Mucosa of rectum (tissue), 2 donors: ENCODE data around the gene ING3.

Experiments used
- H3K27ac ChIP-seq, 2 donors: one replicate each; pipeline ENCODE4 v1.7.0; 2013; ENCODE audit warnings: inconsistent platforms in 2 of 2, low read depth in 2 of 2, low read length in 2 of 2
- H3K27me3 ChIP-seq, 2 donors: one replicate each; pipeline ENCODE4 v1.7.0; 2013; ENCODE audit warnings: low read length in 2 of 2; ENCODE audit not compliant: control insufficient read depth in 2 of 2, insufficient read depth in 2 of 2
- H3K36me3 ChIP-seq, 2 donors: one replicate each; pipeline ENCODE4 v1.7.0; 2013; ENCODE audit warnings: low read length in 2 of 2; ENCODE audit not compliant: control insufficient read depth in 2 of 2, insufficient read depth in 2 of 2
- H3K4me1 ChIP-seq, 2 donors: one replicate each; pipeline ENCODE4 v1.7.0; 2013; ENCODE audit warnings: low read length in 2 of 2, mild to moderate bottlenecking in 1 of 2; ENCODE audit not compliant: control insufficient read depth in 2 of 2, insufficient read depth in 2 of 2
- H3K4me3 ChIP-seq, 2 donors: one replicate each; pipeline ENCODE4 v1.7.0; 2013; ENCODE audit warnings: low read length in 2 of 2
- H3K9ac ChIP-seq, 2 donors: one replicate each; pipeline ENCODE4 v1.7.0; 2013; ENCODE audit warnings: low read length in 2 of 2, low read depth in 1 of 2, mild to moderate bottlenecking in 1 of 2
- H3K9me3 ChIP-seq, 2 donors: one replicate each; pipeline ENCODE4 v1.7.0; 2013; ENCODE audit warnings: low read length in 2 of 2; ENCODE audit not compliant: control insufficient read depth in 2 of 2
- donor health status: healthy.
- donor health status: Normal muscosa, but diverticular disease.

The ING3 gene

DNA sequence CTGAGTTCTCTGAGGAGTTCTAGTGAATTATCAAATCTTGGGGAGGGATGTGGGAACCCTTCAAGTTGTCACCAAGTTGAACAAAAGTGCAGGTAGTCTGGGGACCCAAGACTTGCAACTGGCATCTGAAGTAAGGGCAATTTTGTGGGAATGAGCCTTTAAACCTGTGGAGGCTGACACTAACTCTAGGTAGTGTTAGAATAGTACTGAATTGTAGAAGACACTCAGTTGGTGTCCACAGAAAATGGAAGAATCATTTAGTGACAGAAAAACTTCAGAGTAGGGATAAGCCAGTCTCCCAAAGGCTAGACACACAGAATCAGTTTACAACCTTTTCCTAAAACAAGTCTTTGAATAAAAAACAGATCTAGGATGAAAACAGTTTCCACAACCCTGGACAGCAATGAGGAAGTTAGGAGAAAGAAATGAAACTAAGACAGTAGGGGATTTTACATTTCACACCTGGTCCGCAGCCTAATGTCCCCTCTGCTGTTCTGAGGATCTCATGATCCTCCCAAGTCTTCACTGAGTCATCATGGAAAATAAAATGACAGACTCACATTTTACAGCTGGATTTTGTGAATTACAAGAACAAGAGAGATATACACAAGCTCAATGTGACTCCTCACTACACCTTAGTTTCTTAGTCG is 23.0 kb upstream of the ING3 start:
- H3K36me3 ChIP-seq, result no peaks in the 10 kb centered on the region
- peaks cover 0 to 3% of the 10 kb centered on the region in 2 donors for H3K27me3 ChIP-seq
- H3K9me3 ChIP-seq, result no peaks in the 10 kb centered on the region
- H3K4me1 ChIP-seq, result no peaks in the 10 kb centered on the region
- no peak overlapping the region for H3K27ac ChIP-seq
- H3K9ac ChIP-seq, result no peak overlapping the region
- H3K4me3 ChIP-seq, result no peak overlapping the region

DNA sequence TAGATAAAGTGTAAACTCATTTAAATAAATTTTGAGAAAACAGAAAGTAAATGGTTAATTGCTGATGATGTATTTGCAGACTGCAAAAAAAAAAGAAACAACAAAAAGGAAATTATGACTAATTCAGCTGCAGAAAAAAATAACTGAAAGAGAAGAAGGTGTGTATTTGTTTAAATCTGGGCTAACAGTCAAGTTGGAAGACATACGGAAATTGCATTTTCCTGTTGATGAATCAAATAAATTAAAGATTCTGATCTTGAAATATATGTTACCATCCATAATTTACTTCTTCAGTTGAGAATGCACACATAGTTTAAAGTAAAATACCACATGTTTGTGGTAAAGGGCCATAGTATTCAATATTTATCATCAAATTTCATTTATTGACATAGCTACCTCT is 19.3 kb upstream of the ING3 start:
- Histone ChIP-seq H3K4me3 (no peak overlapping the region), H3K36me3 (no peaks in the 10 kb centered on the region), H3K9me3 (no peaks in the 10 kb centered on the region), H3K27me3 (no peaks in the 10 kb centered on the region), H3K4me1 (no peaks in the 10 kb centered on the region), H3K9ac (no peak overlapping the region), H3K27ac (no peak overlapping the region)

DNA sequence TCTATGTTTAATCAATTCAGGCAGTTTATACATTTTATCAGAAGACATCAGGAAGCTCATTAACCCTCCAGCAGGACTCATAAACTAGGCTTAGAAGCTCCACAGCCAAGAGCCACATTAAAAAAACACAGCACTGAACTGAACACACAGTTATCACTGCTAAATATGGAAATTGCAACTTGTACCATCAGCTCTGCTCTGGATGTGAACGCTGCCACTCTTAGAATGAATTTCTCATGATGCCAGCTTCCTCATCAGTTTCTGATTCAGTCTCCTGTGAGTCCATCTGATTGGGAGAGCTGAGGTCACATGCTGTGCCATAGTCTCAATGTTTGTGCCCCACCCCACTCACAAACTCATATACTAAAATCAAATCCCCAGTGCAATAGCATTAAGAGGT is 17.1 kb upstream of the ING3 start:
- Histone ChIP-seq H3K4me1 (no peaks in the 10 kb centered on the region), H3K4me3 (no peak overlapping the region), H3K9me3 (no peaks in the 10 kb centered on the region), H3K36me3 (no peaks in the 10 kb centered on the region), H3K27ac (no peak overlapping the region), H3K27me3 (no peaks in the 10 kb centered on the region), H3K9ac (no peak overlapping the region)

DNA sequence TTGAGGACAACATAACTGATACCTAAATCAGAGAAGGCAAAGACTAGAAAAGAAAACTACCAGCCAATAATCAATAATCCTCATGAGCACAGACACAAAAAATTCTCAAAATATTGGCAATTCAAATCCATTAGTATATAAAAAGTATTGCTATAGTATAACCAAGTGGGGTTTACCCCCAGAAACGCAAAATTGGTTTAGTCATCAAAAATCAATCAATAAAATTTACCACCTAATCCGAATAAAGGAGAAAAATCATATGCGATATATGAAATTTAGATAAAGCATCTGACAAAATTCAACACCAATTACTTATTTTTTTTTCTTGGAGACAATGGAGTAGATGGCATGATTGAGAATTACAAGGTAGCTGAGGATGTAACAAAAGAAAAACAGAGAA is 11.2 kb upstream of the ING3 start:
- H3K4me3 ChIP-seq, result no peak overlapping the region
- no peaks in the 10 kb centered on the region for H3K4me1 ChIP-seq
- no peak overlapping the region for H3K27ac ChIP-seq
- no peaks in the 10 kb centered on the region for H3K9me3 ChIP-seq
- H3K36me3 ChIP-seq, result no peaks in the 10 kb centered on the region
- H3K9ac ChIP-seq, result no peak overlapping the region
- no peaks in the 10 kb centered on the region for H3K27me3 ChIP-seq

DNA sequence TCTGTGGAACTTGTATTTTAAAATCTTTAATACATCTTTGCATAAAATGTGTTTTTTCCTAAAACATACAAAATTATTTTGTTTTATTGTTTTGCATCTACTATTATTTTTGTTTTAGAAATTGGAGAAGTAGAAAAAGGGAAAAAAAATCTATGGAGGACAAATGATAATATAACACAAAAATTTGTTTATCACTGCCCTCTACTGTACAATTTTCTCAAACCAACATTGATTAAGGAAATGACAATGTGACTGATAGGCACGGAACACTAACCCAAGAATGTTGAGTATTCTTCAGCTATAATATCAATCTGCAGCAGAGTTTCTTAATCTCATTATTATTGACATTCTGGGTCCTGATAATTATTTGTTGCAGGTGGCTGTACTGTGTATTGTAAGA is 9.5 kb upstream of the ING3 start:
- no peak overlapping the region for H3K27ac ChIP-seq

DNA sequence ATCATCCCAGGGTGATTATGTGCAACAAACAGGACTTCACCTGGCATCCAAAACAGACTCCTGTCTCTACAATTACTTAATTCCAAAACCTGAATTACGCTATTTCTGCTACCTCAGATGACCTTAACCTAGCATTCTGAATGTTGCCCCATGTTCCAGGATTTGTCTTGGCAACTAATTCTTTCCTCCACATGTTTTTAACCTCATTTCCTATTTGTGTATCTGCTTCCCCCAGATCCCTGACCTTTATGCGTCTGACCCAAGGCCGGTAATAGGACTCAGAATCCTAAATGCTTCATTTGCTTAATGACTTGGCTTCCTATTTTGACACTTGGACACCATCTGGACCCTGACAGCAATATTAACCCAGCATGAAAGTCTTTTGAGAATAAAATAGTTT is 8.7 kb upstream of the ING3 start:
- H3K9me3 ChIP-seq, result no peaks in the 10 kb centered on the region
- H3K27ac ChIP-seq, result no peak overlapping the region
- H3K4me1 ChIP-seq, result peaks cover 0 to 5% of the 10 kb centered on the region in 2 donors
- no peak overlapping the region for H3K4me3 ChIP-seq
- H3K27me3 ChIP-seq, result no peaks in the 10 kb centered on the region
- no peak overlapping the region for H3K9ac ChIP-seq
- H3K36me3 ChIP-seq, result no peaks in the 10 kb centered on the region

More for the DNA sequence above, 9.5 kb upstream of the ING3 start:
- Histone ChIP-seq H3K36me3 (no peaks in the 10 kb centered on the region), H3K9me3 (no peaks in the 10 kb centered on the region), H3K27me3 (no peaks in the 10 kb centered on the region), H3K4me3 (no peak overlapping the region), H3K4me1 (peaks cover 0 to 5% of the 10 kb centered on the region in 2 donors), H3K9ac (no peak overlapping the region)

DNA sequence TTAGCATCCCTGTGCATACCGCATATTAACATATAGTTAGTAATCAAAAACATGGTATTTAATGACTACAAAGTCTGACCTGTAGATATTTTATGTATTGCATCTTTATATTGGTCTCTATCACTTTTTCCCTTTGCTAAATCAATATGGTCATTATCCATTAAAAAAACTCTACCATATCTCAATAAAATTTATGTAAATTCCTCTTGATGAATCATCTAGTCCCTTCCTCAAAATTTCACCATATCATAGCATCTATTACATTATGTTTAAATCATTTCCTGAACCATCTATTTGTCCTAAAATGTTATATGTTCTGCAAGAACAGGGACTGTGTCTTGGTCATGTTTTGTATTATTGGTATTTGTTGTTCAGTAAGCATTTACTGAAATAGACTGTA is 7.7 kb upstream of the ING3 start:
- no peaks in the 10 kb centered on the region for H3K27me3 ChIP-seq
- H3K4me1 ChIP-seq, result peaks cover 0 to 5% of the 10 kb centered on the region in 2 donors
- H3K4me3 ChIP-seq, result no peak overlapping the region

DNA sequence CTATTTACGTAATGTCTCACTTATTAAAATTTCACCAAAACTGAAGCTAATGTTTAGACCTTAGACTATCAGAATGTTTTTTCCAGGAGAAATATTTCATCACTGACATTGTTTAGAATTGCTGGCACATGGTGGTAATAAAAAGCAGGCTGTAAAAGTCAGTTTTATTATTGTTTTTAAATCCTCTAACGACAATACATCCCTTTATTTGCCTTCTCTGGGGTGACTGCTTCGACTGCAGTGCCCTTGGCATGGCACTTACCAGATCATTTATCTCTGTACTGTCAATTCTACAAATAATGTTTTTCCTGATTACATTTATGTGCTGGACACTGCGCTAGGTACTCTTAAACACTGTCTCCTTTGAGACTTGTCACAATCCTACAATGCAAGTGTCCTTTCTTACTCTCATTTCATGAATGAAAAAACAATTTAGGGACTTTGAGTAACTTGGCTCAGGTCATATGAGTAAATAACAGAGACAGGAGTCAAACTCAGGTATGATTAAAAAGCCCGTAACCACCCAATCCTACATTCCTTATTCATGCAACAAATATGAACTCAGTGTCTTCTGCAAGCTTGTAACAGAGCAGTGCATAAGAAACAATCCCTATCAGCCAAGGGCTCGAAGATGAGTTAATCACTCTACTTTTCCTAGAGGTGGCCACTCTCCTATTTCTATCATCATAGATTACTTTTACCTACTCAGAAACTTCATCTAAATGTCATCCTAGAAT is 5.6 kb upstream of the ING3 start:
- H3K4me3 ChIP-seq, result no peak overlapping the region
- H3K27ac ChIP-seq, result no peak overlapping the region
- no peaks in the 10 kb centered on the region for H3K9me3 ChIP-seq
- H3K27me3 ChIP-seq, result no peaks in the 10 kb centered on the region
- H3K4me1 ChIP-seq, result peaks cover 0 to 9% of the 10 kb centered on the region in 2 donors
- no peak overlapping the region for H3K9ac ChIP-seq
- H3K36me3 ChIP-seq, result no peaks in the 10 kb centered on the region

More for the DNA sequence above, 7.7 kb upstream of the ING3 start:
- Histone ChIP-seq H3K36me3 (no peaks in the 10 kb centered on the region), H3K9ac (no peak overlapping the region), H3K27ac (no peak overlapping the region), H3K9me3 (no peaks in the 10 kb centered on the region)

DNA sequence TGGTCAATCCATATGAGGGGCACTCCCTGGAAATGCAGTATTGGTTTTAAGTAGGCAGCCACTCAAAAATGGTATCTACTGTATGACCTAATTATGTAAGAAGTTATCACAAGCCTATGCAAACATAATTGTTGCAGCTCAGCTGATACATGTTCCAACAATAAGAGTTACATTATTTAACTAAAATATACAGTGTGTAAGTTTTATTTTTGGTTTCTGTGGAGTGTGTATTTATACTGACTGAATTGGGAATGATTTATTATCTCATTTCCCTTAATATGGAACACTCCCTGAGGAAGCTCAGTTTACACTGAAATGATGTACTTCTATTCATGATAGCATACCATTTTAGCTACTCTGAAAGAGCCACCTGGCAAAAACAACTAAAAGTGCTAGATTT is 2.6 kb upstream of the ING3 start:
- Histone ChIP-seq H3K9me3 (no peaks in the 10 kb centered on the region), H3K27ac (no peak overlapping the region), H3K9ac (no peak overlapping the region), H3K4me3 (no peak overlapping the region), H3K36me3 (no peaks in the 10 kb centered on the region), H3K4me1 (peaks cover 8 to 19% of the 10 kb centered on the region in 2 donors), H3K27me3 (no peaks in the 10 kb centered on the region)

DNA sequence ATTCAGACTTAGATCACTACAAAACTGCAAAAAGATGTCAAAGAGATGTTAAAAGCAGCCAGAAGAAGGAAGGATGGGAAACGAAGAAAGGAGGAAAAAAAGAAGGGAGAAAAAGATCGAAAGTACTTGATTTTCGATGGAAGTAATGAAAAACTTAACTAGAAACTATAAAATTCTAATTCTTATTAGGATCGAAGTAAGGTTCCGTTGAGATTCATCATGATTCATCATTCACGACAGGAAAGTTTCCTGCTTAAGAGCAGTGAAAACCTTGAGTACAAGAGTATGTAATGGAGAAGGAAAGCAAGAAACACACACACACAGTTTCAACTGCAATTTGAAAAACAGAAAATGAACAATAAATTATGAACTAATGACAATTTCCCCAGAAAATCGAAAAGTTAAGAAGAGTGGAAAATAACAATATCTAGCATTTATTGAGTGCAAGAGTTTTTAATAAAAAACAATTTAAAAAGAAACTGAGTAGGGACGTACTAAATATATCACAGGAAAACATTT is 1.1 kb upstream of the ING3 start:
- H3K36me3 ChIP-seq, result peaks cover 3 to 8% of the 10 kb centered on the region in 2 donors
- H3K9ac ChIP-seq, result peak overlapping the region in 1 of 2 donors; percentile 37
- H3K27ac ChIP-seq, result no peak overlapping the region
- H3K4me1 ChIP-seq, result peaks cover 8 to 19% of the 10 kb centered on the region in 2 donors
- H3K4me3 ChIP-seq, result peak overlapping the region; percentile 73 to 92
- H3K27me3 ChIP-seq, result no peaks in the 10 kb centered on the region
- no peaks in the 10 kb centered on the region for H3K9me3 ChIP-seq
